NCI-H774 (cell line): ENCODE measurements around the gene OAS1.
A peak's percentile ranks its signal among the peaks of the same experiment; 100 is the strongest.

Source experiments
- DNase-seq: peaks from one replicate; lab custom pipeline; 2025; lab: John Stamatoyannopoulos, UW

Gene OAS1

DNA sequence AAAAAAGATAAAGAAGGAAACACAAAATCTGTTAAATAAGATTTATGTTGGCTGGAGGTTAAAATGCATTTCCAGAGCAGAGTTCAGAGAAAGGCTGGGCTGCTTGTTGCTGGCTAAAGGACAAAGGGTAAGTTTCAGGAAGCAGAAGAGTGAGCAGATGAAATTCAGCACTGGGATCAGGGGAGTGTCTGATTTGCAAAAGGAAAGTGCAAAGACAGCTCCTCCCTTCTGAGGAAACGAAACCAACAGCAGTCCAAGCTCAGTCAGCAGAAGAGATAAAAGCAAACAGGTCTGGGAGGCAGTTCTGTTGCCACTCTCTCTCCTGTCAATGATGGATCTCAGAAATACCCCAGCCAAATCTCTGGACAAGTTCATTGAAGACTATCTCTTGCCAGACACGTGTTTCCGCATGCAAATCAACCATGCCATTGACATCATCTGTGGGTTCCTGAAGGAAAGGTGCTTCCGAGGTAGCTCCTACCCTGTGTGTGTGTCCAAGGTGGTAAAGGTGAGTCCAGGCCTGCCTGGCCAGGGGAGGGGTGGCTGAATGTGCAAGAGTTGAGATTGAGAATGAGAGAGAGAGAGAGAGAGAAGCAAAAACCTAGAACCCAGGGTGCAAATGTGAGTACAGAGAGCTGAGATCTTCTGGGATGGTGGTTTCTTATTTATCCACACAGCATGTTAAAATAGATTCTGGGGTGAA is at the start of gene OAS1:
TSS of gene OAS1 (plus strand) at position 251 of the 703 bp plus-strand sequence. CDS start at position 329, 78 bp downstream.
- peak; percentile 63 for DNase-seq

DNA sequence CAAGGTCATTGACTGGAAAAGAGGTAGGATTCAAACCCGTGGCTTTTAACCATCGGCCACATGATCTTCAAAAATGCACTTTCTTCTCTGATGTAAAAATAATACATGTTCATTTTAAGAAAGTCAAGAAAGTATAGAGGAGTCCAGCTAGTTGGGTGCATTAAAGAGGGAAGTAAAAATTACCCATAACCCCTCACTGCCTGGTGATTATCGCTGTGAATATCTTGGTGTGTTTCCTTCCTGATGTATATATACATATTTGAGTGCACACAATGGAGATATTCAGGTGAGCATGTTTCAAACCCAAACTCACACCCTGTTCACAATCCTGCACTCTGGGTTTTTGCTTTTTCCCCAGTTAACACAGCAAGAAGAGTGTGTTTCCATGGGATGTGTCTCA is 47.5 kb upstream of the OAS1 start:
- DNase-seq, result no peak

DNA sequence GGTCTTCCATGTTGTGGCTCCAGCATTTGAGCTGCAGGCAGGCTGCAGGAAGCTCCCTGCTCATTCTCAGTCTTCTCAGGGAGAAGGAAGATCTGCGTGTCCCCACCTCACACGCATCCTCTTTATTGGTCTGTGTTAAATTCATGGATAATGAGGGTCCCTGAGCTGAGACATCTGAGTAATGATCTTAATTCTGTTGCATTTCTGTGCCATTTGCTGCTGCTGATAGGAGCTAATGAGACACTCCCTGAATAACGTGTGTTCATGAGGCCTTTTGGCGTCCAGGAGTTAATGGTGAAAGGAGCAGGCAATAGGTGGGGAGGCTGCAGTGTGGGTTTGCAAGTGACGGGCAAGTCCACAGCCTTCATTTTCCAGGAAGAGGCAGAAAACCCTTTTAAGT is 46.6 kb upstream of the OAS1 start:
- DNase-seq, result no peak

GRCh38 chr12:112861284-112861683 is 45.5 kb upstream of the OAS1 start:
- DNase-seq, result no peak

GRCh38 chr12:112862636-112863290 is 44.0 kb upstream of the OAS1 start:
- no peak for DNase-seq

DNA sequence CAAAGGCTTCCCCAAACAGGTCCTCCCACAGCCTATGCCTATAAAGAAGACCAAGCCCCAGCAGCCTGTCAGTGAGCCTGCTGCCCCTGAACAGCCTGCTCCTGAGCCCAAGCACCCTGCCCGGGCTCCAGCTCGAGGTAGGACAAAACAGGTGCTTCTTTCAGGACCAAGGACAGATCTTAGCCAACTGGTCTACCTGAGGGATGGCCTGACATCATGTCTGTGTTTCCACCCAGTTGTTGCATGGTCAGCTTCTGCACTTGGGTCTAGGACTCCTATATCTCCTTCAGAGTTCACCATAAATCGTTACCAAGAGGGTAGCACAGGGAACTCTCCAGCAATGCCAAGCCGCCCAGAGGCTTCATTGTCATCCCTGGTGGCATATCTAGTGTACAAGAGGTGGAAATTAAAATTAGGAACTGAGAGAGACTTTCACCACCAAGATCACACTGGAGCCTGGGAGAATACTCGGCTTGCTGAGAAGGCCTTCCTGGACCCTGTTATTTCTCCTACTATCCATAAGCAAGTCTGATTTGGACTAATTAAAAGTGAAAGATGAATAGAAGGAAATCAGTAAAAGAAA is 38.2 kb upstream of the OAS1 start:
- DNase-seq, result no peak

DNA sequence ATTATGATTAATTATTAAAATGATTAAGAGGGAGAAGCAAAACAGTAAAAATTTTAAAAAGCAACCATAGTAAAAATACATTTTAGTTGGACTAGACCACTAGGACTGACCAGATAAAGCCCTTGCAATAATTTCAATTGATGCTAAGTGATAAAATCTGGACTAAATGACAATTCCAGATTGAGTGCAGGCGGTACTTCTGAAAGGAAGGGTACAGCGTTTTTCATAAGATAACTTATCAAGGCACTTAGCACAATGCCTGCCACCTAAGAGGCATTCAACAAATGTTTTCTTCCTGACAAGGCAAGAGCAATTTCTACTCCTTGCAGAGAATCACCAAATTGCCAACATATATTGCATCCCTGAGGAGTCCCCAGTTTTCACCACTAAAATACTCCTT is 37.7 kb upstream of the OAS1 start:
- DNase-seq, result no peak

DNA sequence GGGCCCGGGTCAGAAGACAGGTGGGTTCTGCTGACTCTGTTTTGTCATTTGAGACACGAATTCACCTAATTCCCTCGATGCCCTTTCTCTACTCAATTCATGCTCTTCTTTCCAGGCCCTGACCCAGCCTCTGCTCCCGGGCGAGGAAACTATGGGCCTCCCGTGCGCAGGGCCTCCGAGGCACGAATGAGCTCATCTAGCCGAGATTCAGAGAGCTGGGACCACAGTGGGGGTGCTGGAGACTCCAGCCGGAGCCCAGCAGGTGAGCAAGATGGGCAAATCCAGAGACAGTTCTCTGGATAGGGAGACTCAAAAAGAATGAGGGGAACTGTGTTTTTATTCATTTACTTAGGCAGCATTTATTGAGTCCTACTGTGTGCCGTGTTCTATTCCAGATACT is 37.0 kb upstream of the OAS1 start:
- DNase-seq, result no peak

GRCh38 chr12:112870267-112870980 is 36.3 kb upstream of the OAS1 start:
- DNase-seq, result no peak

- DNase-seq, result no peak
These were observed 31.2 kb upstream of the OAS1 start for GRCh38 chr12:112875608-112876007.

DNA sequence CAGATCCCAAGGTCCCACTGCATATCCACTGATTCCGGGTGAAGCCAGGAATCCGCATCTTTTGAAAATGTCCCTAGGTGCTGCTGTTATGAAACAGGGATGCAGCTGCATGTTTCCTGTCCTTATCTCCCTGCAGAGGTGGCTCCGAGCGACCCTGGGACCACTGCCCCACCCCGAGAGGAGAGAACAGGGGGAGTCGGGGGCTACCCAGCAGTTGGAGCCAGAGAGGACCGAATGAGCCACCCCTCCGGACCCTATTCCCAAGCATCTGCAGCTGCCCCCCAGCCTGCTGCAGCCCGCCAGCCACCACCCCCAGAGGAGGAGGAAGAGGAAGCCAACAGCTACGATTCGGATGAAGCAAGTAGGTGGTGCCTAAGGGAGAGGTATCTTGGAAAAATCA is 30.3 kb upstream of the OAS1 start:
- no peak for DNase-seq

DNA sequence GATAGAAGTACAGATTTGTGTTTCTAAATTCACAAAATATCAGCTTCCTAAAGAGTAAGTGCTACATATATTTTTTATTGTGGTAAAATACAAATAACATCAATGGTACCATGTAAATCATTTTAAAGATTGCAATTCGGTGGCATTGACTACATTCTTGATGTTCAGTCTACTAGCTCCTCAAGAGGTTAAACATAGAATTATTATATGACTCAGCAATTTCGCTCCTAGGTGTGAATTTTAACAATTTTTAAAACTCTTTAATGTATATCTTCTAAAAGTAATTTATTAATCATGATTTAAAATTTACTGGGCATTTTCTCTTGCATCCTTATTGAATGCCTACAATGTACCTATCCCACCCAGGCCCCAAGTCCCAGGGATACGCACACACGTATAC is 29.8 kb upstream of the OAS1 start:
- no peak for DNase-seq

DNA sequence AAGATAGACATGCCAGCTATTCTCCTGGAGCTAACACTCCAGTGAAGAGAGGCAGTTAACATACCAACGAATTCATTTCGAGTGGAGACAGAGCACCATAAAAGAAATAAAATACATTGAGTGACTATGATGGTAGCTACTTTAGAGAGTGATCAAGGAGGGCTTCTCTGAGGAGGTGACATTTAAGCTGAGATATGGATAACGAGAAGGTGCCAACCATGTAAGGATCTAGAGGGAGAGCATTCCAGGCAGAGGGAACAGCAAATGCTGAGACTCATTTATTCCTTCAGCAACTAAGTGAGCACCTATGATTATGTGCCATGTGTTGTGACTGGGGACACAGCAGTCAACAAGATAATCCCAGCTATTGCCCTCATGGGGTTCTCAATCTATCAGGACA is 28.3 kb upstream of the OAS1 start:
- DNase-seq, result no peak

DNA sequence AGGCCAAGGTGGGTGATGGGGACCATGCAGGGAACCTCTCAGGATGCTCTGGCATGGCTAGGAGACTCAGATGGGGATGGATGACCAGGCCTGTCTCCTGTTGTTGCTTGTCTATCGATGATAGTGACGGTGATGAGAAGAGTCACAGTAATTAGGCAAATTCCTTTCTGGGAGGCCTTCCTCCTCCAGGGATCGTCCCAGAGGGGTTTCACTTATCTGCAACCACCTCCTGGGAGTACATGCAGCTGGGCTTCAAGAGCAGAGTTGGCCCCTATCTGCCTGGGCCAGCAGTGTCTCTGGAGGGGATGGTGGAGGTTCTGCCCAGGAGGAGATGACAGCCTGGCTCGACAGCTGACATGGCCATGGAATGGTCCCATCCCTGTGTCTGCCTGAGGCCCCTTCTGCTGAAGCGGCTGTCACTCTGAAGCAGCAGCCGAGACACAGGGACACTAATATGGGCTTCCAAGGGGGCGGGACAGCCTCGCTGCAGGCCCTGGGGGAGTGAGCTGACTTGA is 27.5 kb upstream of the OAS1 start:
- DNase-seq, result no peak

DNA sequence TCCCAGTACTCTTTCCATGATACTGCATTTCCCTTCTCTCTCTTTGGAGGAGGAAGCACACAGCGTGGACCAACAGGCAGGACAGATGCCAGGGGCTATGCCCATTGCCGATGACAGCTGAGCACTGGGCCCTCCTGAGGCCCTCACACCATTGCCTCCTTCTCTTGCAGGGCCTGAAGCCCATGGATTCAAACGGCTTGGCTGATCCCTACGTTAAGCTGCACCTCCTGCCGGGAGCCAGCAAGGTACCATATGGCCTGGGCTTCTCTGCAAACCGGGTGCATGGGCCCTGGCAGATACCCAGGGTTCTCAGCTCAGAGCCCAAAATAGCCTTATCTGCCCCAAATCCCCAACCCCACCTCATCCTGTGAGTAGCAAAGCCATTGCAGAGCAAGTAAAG is 25.2 kb upstream of the OAS1 start:
- no peak for DNase-seq

DNA sequence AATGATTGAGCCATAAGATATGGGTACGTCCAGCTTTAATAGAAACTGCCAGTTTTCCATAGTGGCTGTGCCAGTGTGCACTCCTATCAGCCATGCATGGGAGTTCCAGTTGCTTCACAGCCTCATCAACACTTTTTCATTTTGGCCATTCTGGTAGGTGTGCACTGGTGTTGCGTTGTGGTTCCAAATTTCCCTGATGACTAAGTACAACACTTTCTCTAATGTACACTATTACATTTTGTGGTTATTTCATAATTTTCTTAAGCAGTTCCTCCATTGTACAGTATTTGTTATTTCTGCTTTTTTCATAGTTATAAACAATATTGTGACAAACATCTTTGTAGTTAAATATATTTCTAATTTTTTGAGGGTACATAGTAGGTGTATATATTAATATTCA is 21.5 kb upstream of the OAS1 start:
- DNase-seq, result no peak

DNA sequence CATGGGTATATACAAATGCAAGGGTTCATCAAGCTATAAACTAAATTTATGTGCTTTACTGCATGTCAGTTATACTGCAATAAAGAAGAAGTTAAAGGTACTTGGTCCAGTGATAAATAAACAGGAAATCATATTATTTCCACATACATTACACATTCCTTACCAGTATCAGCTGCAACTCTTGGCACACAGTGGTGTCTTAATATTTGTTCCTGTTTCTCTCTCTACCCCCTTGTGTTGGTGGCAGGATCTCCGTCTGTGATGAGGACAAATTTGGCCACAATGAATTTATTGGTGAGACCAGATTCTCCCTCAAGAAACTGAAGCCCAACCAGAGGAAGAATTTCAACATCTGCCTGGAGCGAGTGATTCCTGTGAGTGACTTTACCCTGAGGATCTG is 19.2 kb upstream of the OAS1 start:
- no peak for DNase-seq

DNA sequence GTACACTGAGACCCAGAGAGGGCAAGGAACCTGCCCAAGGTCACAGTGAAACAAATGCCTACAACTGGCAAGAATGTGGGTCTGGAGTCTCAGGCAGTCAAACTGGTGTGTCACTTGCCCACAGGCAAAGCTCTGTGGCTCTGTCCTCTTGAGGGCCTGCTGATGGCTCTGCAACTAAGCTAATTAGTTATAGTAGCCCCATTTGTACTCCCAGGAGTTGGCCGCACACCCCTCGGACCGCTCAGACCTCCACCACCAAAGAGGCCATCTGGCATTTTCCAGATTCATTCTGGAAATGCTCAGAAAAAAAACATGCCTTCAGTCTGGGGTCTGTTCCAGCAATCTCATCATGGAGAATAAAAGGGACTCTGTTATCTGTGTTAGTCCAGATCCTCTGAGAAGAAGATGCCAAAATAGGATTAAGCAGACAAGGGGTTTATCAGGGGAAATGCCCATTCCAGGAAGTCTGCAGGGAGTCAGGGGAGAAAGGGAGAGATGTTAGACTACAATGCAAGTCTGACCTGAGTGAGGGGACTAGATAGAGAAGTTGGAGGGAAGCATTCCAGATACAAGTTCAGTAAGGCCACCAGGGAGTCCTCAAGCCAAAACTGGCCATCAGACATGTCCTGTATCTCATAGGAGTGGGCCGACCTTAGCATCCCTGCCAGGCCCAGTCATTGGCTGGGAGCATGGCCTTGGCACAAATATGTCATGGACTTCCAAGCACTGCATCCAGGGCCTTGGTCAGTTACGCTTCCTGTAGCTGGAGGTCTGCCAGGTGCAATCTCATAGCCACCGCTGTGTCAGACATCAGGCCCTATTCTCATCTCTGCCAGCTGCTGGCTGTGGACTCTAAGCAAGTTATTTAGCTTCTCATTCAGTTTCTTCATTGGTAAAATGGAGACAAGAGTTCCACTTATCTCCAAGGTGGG is 15.4 kb upstream of the OAS1 start:
- peak; percentile 26 for DNase-seq

DNA sequence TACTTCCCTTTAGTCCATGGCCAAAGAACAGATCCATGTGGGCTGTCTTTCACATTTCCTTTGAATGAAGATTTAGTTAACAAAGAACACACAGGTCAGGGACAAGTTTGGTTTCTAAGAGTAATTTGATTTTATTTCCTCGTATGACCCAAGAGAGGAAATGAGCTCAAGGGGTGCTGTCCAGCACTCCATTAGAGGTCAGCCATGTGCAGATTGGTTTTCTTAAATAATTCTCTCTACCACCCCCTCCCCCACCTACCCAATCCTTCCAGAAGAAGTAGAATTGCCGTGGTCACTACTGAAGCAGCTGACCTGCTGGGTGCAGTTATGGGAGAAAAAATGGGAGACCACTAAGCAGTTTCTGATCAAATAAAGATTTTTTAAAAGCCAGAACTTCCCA is 13.9 kb upstream of the OAS1 start:
- no peak for DNase-seq

DNA sequence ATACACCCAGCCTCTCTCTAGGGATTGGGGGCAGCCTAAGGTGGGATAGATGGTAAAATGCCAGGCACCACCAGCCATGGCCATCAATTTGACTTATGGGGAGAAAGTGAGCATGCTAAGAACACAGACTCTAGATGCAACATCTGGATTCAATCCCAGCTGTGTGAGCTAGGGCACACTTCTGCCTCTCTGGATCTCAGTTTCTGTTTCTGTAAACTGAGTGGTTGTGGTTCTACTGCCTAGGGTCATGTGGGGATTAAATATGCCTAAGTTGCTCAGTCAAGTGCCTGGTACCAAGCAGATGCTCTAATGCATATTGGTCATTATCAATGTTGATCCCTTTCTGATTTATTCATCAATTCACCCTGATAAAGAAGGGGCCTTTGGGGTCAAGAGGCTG is 12.6 kb upstream of the OAS1 start:
- no peak for DNase-seq

- DNase-seq, result no peak
These were observed 8.4 kb upstream of the OAS1 start for GRCh38 chr12:112898380-112898779.
